Mucosa of gallbladder (tissue), 1 donor: ENCODE results near the gene IQSEC1. TPM values are rescaled to one million over a fixed set of nuclear protein-coding genes. Genes with fewer than 3 reads are reported as not detected.

ENCODE experiments used
- DNase-seq: peaks from one replicate; pipeline ENCODE4 v3.0.0-alpha.2; 2020; ENCODE audit warnings: low spot score
- total RNA-seq: library from RNA; stranded (reverse); gene quantifications from one replicate; pipeline ENCODE4 v1.2.1, GENCODE V29; 2021
- donor health status: DM: no; HTN: no; CAD: no.

IQSEC1 gene
- total RNA-seq, 1 donor from 2014 or later, result 49.8 TPM

DNA sequence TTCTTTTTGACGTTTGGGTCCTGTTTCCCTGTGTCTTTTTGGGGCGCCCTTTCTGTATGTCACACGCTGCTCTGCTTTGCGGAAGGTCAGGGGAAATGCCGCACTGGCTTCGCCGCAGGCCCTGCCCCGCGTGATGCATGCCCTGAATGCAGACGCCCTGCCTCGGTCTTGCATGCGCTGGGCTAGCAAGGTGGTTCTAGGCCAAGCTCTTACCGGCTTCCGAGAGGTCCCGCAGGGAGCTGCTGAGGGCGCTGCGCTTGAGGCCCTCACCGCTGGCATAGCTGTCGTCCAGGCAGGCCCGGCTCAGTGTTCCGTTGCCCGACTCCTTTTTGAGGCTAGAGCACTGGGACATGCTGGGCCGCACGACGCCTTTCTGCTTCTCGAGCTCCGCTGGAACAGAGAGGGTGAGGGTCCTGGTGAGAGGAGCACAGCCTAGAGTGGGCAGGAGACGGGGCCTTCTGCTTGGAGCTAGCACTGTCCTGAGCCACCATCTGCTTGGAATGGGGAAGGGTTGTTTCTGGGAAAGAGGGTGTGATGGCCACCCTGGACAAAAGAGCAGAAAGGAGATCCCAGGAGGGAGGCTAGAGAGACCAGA lies 165.0 kb downstream of the IQSEC1 start:
- DNase-seq, result no peak

DNA sequence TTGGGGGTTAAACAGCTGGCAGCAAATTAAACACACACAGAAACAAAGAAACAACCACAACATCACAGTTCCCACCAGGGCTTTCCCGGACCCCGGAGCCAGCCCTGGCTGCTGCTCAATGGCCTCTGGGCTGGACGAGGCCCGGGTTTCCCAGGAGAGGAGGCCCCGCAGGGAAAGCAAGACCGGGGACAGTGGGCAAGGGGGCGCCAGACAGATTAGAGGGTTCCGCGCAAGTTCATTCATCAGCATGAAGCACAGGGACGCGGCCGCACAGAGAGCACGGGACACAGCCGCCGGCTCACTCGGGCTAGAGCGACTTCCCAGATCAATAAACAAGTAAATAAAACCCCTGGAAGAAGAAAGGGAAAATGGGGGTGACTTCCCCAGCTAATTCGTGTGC lies 165.5 kb downstream of the IQSEC1 start:
- no peak for DNase-seq

DNA sequence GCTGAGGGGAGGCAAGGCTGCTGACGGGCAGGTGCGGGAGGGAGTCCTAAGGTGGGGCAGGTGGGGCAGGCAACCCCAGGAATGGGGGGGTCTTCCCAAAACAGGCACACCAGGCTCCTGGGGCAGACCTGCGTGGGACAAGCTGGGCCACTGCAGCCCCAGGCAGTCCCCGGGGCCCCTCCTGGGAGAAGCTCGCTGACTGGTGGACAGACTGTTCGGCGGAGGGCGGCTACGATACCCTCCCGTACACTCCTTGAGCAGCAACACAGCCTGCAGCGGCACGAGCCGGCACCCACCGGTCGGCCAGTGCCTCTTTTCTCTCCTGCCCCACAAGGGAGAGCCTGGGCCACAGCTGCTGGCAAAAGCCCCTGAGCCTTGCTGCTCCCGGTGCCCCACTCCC lies 165.9 kb downstream of the IQSEC1 start:
- DNase-seq, result no peak

DNA sequence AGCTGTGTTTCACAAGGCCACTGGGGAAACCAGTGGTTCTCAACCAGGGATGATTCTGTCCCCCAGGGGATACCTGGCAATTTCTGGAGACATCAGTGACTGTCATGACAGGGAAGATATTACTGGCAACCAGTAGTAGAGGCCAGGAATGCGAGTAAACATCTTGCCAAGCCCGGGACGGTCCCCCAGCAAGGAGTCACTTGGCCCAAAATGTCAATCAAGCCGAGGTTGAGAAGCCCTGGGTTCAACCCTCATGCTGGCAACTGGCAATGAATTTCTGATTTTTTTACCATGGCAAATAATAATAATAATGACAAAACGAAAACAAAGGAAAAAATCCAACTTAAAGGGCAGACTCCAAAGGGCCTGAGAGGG lies 166.3 kb downstream of the IQSEC1 start:
- DNase-seq, result no peak

DNA sequence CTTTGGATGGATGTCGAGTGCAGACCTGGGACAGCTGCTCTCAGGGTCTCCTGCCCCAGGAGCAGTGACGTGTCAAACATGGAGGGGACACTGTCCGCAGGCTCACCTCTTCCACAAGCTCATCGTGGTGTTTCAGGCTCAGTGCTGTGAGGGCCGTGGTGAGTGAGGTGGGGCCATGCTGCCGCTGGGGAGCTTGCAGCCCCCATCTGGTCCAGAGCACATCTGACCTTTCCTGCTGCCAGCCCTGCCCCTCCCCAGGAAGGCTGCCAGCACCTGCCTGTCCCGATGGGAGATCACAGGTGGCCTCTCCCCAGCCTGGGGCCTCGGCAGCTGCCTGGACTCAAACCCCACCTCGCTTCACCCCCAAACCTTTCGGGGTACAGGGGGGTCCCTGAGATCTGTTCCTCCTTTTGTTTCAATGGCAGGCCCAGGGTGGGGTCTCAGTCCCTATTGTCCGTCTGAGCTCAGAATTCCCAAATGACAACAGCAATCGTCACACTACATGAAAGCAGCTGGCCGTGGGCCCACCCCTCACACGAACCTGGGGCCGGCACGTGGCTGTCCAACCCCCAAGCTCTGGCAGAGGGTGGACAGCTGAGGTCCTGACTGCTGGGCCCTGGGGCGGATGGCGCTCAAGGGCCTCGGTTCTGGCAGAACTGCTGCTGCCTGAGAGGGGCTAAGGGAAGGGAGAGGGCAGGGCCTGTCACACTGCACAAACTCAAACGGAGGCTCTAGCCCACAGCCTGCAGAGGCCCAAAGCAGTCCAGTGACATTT lies 166.9 kb downstream of the IQSEC1 start:
- no peak for DNase-seq

DNA sequence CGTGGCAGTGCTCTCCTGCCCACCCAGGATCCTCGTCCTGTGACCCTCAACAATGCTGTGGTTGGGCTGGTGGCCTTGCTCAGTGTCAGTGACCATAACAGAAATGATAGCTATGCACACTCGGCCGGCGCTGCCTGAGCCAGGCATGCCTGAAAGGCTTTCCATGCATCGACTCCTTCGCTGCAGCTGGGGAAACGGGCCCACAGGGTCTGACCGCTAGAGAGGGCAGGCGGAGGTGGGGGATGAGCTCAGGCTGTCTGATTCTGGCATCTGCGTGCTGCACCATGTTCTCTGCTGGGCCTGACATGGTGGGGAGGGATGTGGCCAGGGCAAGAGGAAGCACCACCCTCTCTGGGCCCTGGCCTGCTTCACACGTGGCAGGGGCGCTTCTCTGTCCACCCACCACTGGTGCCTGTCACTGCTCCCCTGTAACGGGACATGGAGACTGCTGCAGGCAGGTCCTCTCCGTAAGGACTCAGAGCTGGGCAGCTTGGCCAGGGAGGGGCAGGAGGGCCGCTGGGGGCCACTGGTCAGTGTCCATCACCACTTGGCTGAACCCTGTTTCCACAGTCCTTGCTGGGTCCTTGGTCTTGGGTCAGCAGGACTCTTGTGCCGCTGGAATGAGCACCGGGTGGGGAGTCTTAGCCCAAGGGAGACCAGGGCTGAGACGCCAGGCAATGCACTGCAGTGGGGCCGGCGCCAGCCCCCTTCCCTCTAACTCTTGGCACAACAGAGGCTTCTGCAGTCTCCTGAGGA lies 167.7 kb downstream of the IQSEC1 start:
- no peak for DNase-seq

DNA sequence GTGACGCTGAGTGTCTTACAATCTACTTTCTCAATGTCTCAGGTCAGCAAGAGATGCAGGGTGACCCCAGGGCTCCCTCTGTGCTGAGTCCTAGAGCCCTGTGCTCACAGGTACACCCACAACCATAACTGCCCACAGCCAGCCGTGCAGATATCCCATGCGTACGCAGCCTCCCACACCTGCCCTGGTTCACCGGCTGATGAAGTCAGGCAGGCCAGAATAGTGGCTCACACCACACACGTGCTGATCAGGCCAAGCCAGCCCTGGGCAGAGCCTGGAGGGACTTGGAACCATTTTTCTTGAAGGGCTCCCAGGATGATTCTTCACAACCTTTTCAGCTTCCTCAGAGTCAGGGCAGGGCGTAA lies 168.3 kb downstream of the IQSEC1 start:
- no peak for DNase-seq

DNA sequence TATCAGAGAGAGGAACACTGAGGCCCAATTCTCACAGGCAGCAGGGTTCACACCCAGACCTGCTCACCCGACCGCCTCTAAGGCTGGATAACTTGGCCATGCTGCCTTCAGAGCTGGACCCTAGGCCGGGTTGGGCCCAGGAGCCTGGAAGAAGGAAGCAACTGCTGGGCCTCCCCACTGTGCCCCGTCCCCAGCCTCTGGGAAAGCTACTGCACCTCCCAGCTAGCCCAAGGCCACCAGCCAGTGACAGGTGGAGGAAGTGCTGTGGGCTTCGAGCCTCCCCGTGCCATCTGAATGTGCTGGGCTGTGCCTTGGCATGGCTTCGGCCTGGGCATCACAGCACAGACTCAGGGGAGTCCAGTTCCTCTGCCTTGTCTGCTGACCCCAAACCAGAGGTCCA lies 169.3 kb downstream of the IQSEC1 start:
- no peak for DNase-seq

DNA sequence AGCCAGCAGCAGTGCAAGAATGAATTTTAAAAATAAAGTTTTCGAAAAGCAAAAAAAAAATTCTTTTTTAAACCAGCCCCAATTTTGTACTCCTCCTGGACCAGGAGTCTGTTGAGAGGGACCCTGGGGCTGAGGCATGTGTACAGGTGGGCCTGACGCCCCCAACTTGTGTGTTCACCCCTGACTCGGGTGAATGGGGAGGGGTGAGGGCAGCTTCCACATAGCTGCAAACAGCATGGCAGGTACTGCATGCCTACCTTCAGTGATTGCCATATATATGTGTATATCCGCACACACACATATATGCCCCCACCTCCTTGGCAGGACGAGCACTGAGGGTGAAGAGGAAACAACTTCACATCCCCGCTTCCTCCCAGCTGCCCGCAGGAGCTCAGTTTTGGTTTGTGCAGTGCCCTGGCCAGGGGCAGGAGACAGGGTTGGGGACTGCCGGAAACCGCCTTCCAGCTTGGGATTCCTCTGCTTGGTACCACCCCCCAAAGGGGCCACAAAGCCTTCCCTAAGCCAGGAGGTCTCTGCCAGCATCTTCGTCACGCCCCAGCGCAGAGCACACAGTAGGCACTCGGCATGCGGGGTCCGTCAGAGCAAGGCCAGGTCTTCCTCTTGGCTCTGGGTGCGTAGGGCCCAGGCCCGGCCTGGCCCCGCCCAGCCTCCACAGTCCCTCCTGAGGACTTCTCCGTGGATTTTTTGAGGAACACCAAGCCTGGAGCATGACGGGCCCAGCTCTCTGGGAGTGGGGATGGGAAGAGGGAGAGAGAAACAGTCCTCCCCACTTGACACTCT lies 170.0 kb downstream of the IQSEC1 start:
- DNase-seq, result no peak

DNA sequence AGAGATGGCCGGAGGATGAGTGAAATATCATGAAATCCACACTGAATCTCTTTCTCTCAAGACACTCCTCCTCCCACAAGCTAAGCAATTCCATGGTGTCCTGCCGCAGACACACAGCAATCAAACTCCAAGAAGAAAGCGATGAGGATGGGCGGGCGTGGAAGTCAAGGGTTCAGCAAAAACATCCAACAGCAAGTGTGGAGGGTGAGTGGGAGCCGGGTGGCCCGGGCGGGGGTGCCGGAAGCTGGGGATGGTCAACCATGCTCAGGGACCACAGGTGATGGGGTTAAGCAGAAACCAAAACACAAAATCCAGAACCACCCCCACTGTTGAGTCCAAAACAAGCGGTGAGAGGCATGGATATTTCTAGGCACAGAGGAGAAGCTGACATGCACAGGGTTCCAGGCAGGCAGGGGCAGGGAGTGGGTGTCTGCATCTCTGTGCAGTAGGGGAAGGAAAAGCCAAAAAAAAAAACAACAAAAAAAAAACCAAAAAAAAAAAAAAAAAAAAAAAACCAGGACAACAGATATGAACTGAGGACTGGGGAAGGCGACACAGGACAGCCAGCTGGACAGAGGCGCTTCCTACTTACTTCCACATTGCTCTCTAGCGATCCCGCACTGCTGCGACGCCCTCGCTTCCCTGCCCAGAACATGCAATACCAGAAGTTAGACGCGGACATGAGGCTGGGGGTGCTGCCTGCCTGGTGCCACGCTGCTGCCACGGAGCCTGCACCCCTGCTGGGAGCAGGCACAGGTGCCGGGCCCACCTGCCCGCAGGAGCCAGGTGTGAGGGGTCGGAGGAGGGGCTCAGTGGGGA lies 170.8 kb downstream of the IQSEC1 start:
- DNase-seq, result no peak

DNA sequence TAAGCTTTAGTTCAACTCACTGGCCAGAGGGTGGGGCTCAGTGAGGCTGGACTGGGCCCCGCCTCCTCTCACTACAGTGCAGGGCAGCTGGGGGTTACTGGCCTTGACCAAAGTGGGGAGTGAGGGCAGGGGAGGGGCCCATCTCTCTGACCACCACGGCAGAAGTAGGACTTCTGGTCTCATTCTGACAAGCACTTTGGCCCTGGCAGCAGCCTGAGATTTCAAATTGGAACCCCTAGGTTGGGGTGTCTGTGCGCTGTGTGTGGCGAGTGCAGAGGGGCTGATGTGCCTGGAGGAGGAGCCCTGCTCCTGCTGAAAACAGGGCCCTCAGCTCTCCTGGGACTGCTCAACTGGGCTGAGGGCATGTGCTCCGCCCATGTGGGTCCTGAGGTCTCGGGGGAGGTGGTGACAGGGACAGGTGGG lies 171.6 kb downstream of the IQSEC1 start:
- no peak for DNase-seq

DNA sequence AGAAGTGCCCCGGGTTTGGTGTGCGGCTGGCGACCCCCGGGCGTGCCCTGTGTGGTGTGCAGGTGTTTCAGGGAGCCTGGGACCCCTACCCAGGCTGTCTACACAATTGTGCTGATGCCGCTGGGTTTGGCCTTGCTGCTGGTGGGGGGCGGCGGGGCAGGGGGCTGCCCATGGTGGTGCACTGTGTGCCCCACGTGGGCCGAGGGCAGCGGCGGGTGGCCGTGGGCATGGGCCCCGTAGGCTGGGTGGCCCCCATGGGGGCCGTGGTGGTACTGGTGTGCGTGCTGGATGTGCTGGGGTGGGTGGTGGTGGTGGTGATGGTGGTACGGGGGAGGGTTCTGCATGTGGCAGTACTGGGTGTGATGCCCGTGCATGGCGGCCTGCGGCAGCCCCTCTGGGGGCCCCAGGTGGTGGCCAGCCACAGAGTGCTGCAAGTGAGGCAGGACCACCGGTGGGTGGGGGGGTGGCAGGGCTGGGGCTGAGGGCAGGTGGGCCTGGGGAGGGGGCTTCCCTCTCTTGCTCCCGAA lies 172.3 kb downstream of the IQSEC1 start:
- no peak for DNase-seq

DNA sequence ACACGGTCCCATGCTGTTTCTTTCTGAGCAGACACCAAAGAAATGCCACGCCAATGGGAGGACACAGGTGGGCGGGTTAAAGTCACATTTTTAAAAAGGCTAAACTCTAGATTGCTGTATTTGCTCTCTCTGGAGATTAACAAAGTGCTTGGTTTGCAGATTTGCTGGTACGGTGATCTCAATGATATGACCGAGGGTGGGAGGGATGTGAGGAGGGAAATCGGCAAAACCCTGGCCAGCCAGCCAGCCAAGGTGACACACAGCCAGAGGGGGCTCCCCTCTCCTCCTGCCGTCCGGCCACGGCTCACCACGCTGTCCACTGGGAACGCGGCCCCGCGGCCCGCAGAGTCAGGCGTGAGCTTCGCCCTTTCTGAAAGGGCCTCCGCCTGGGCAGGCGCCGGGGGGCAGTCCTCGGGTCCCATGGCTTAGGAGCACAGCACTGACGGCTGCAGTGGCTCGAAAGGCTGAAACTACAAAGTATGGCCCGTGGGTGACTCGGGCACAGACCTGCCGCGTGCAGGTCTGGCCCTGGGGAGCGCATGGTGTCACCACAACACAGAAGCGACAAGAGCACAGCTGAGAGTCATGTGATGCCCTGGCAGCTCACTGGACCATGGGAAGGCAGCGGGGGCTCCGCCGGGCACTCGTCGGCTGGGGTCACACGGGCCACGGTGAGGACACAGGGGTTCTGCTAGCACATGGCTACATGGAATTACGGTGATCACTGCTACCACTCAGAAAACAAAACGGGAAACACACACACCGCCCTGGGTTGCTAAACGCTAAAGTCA lies 174.1 kb downstream of the IQSEC1 start:
- no peak for DNase-seq

DNA sequence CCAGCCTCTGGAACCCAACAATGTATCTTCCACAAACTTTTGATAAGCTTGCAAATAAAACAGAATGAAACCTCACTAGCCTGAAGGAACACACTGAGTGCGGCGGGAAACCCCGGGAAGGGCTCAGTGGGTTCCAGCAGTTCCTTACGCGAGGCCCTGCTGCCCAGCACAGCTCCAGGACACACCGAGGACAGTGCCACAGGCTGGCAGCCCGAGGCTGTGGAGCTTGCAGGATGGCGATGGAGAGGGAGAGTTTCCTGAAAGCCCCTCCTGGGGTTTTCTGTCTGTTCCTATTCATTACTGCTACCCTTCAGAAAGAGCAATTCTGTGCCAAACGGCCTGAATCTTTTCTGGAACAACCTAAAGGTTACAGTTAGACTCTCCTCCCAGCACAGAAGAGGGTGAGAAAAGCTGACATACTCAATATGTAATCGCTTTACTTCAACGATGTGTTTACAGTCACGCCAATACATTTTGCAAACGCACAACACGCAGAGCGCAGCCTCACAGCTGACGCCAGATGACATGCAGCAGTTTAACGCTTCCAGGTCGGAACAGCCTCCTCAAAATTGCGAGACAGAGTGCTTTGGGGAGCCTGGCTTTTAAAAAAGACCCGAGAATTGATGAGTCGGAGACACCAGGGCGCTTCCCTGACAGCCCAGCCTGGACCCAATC lies 174.8 kb downstream of the IQSEC1 start:
- DNase-seq, result no peak

DNA sequence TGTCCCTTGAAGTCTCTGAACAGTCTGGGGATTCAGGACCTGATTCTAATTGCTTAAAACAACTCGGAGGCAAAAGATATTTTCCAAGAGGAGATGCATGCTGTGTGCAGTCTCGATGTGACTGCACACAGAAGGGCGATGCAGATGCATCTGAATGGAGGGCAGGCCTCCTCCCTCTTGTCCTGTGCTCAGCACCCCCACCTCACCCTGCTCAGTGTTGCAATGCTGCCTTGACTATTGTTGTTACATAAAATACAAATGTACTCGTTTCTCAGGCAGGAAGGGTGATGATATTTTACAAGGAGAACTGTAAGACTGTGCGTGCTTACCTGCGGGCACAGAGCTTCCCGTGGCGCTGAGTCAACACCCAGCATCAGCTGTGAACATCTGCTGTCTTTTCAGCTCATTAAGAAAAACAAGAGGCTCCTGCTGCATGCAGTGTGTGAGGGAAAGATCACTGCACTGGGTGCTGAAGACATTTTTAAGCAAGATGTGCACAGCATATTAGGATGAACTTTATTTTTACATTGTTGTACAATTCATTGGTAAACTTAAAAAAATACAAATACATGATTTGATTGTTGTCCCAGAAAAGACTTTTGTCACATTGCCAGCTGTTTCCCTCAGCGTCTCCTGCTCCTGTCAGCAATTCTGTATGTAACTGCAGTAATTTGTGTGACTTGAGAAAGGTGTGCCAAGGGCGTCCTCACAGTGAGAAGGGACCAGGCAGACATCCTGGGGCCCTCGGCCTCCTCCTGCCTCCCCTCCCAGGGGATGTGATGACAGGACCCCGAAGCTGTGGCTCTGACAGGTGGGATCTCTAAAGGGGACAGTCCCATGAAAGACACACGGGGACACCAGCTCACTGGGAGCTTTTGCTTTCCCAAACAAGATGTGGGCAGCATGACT lies 175.6 kb downstream of the IQSEC1 start:
- no peak for DNase-seq

DNA sequence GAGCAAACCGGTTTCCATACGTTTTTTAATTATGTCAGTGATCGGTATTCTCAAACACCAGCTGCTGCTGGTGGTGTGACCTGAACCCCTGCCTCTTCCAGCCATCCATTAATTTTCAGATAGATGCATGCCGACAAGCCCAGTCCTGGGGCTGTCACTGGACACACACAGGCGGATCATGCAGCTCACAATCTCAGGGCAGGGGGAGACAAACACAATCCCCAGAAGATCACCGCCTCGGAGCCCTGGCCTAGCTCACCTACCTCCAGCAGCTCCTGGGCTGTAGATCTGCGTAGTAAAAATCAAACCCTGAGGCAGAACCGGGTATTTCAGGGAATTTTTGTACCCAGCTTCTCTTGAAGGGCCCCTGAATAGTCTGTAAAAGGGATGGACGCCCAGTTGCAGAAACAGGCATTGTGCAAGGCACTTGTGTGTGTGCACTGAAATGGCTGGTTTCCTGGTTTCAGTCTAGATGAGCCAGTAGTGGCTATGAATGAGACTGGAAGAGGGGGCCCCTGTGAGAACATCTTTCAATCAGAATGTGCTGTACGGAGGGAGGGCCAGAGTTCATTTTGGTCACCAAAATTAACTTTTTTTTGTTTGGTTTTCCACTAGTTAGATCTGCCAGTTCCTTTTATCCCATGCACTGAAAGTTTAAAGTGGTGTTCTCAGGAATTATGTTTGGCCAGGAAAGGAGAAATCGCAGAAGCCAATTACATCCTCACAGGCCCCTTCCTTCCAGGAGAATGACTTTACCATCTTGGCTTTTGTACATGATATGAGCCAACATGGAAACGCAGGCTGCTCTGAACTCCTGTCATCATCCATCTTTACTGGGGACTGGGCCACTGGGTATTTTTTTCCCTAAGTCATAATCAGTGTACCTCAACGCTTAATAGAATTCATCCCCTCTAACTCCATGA lies 176.9 kb downstream of the IQSEC1 start:
- DNase-seq, result no peak

DNA sequence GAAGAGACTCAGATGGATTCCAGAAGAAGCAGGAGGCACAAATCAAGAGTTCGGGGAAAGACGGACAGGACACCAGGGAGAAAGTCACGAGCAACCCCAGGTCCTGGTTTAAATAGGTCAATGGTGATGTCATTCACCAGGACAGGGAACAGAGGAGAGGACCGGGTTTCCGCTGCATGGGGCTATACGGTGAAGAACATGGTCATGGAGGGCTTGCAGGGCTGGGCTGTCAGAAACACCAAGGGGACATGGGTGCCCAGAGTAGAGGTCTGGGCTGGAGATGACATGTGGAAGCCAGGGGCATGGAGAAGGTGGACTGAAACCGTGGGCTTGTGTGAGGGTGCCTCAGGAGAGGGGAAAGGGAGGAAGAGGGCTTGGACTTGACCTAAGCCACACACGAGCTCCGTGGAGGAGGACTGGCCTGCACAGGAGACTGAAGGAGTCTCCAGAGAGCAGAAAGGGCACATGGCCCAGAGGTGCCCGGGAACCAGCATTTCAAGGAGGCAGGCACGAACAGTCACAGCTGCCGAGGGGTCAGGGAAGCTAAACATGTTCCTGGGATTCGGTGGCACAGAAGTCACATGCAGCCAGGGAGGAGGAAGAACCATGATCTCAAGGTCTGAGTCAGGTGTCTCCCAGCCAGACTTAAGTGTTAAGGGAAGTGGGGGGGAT lies 177.7 kb downstream of the IQSEC1 start:
- DNase-seq, result peak; percentile 36
